ENCODE data around the gene VSX1.

Gene VSX1

GRCh38 chr20:25087186-25087929, 5.4 kb upstream of the VSX1 start:
- DNase-seq (ENCODE audit: low spot score): no peak

GRCh38 chr20:25085756-25086495, 4.0 kb upstream of the VSX1 start:
- no peak for DNase-seq (ENCODE audit: low spot score)

- no peak for DNase-seq (ENCODE audit: low spot score)
These were observed 2.8 kb upstream of the VSX1 start for GRCh38 chr20:25084626-25085187.

GRCh38 chr20:25083773-25084625, 2.1 kb upstream of the VSX1 start:
- DNase-seq (ENCODE audit: low spot score): no peak

GRCh38 chr20:25083141-25083772, 1.3 kb upstream of the VSX1 start:
- no peak for DNase-seq (ENCODE audit: low spot score)

GRCh38 chr20:25082498-25082873, 545 bp upstream of the VSX1 start:
- no peak for DNase-seq (ENCODE audit: low spot score)

GRCh38 chr20:25081065-25081729, 744 bp downstream of the VSX1 start:
- no peak for DNase-seq (ENCODE audit: low spot score)

- no peak for DNase-seq (ENCODE audit: low spot score)
These were observed 2.8 kb downstream of the VSX1 start for GRCh38 chr20:25079171-25079570.

GRCh38 chr20:25078662-25079061, 3.3 kb downstream of the VSX1 start:
- DNase-seq (ENCODE audit: low spot score): no peak

GRCh38 chr20:25077610-25078169, 4.3 kb downstream of the VSX1 start:
- no peak for DNase-seq (ENCODE audit: low spot score)

- DNase-seq (ENCODE audit: low spot score): no peak
These were observed 5.0 kb downstream of the VSX1 start for GRCh38 chr20:25076731-25077609.

GRCh38 chr20:25076201-25076600, 5.7 kb downstream of the VSX1 start:
- DNase-seq (ENCODE audit: low spot score): no peak

- DNase-seq (ENCODE audit: low spot score): no peak
These were observed 8.4 kb downstream of the VSX1 start for GRCh38 chr20:25073544-25073943.

GRCh38 chr20:25072226-25072811, 9.6 kb downstream of the VSX1 start:
- DNase-seq (ENCODE audit: low spot score): no peak

- DNase-seq (ENCODE audit: low spot score): no peak
These were observed 10.2 kb downstream of the VSX1 start for GRCh38 chr20:25071734-25072133.

GRCh38 chr20:25070821-25071473, 11.0 kb downstream of the VSX1 start:
- DNase-seq (ENCODE audit: low spot score): no peak

- no peak for DNase-seq (ENCODE audit: low spot score)
These were observed 14.6 kb downstream of the VSX1 start for GRCh38 chr20:25067102-25067987.

- no peak for DNase-seq (ENCODE audit: low spot score)
These were observed 15.6 kb downstream of the VSX1 start for GRCh38 chr20:25066386-25066785.

Data from hepatic stellate cell (primary cell).